NCI-H446 (cell line): Measurements from ENCODE around the gene DNALI1.
"Not testable (repeated sequence)": the region's sequence is repeated elsewhere in the genome, so short reads cannot be mapped to it uniquely, and the experiment has no call there.

Experiments
- DNase-seq, 2 experiments: peaks; one replicate each; lab custom pipeline; 2025; lab: John Stamatoyannopoulos, UW

DNALI1 gene

DNA sequence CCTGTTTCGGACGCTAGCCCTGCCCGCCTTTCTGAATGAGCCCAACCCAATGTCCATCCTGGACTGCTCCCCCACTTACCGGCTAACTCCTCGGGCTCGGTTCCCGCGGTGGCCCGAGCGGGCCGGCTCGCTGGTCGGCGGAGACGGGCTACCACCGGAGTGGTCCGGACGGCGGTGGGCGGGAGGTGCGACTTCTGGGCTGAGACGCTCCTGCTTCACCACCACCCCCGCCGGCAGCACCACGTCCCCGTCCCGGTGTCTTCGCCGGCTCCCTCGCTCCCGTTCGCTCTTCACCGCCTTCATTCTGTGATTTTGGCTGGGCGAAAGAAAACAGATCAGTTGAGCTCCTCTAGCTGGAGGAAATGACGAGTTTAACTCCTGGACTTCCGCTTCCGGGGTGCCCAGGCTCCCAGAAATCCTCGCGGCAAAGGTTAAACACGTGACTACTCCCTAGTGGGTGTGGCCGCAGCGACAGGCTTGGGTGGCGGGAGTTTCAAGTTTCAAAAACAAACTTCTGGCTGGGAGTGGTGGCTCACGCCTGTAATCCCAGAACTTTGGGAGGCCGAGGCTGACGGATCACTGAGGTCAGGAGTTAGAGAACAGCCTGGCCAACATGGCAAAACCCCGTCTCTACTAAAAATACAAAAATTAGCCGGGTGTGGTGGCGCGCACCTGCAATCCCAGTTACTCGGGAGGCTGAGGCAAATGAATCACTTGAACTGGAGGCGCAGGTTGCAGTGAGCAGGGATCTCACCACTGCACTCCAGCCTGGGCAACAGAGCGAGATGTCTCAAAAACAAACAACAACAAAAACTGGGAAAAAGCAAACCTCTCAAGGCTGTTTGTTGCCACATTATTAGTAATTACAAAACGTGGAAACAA, 2.6 kb upstream of the DNALI1 start, which contains the start of gene SNIP1:
Gene SNIP1 (minus strand): TSS at position 367 of the 882 bp plus-strand sequence. CDS start 64 bp downstream, at position 303.
- DNase-seq: peak; percentile 89 to 93

DNA sequence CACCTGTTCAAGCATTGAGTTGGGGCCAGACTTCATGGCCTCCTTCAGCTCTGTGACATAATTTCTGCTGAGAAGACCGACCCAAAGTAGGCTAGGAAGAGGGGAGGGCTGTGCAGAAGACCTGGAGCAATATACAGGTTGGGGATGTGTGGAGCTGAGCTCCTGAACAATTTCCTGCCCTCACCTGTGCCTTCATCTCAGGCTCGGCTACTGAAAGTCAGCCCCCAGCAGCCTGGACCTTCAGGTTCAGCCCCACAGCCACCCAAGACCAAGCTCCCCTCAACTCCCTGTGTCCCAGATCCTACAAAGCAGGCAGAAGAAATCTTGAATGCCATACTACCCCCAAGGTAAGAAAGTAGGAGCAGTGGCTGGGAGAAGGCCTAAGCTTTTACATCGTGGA, 662 bp downstream of the DNALI1 start:
- no peak for DNase-seq

DNA sequence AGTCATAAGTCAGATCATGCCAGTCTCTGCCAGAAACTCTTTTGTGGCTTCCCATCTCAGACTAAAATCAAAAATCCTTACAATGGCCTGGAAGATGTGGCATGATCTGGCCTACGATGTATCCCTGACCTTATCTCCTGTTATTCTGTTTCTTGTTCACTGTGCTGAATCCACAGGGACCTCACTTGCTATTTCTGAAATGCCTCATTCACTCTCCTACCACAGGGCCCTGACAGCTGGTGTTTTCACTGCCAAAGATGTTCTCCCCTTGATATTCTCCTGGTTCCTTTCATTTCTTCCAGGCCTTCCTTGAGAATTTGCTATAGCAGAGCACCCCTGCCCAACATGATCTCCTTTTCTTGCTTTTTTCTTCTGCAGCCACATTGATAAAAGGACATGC, 1.7 kb downstream of the DNALI1 start:
- no peak for DNase-seq

DNA sequence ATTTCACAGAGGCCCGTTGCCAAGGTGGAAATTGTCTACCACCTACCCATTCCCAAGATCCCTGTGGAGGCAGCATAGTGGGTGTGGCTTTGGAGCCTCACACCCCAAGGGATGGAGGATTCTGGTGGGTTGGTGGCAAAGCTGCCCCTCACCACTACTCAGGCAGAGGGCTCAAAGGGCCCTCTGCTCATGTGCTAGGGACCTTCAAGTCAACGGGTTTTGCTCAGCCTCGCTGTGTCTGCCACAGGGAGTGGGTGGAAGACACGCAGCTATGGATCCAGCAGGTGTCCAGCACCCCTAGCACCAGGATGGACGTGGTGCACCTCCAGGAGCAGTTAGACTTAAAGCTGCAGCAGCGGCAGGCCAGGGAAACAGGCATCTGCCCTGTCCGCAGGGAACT, 2.3 kb downstream of the DNALI1 start:
- DNase-seq: no peak

DNA sequence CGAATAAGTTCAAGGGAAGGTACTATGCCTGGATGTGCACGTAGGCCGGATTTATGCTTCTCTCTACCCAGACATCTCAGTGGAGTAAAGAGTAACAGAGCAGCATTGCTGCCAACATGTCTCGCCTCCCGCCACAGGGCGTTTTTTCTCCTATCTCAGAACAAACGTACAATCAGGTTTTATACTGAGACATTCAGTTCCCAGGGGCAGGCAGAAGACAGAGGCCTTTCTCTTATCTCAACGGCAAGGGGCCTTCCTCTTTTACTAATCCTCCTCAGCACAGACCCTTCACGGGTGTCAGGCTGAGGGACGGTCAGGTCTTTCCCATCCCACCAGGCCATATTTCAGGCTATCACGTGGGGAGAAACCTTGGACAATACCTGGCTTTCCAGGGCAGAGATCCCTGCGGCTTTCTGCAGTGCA, 3.2 kb downstream of the DNALI1 start:
- DNase-seq: not testable (repeated sequence)

DNA sequence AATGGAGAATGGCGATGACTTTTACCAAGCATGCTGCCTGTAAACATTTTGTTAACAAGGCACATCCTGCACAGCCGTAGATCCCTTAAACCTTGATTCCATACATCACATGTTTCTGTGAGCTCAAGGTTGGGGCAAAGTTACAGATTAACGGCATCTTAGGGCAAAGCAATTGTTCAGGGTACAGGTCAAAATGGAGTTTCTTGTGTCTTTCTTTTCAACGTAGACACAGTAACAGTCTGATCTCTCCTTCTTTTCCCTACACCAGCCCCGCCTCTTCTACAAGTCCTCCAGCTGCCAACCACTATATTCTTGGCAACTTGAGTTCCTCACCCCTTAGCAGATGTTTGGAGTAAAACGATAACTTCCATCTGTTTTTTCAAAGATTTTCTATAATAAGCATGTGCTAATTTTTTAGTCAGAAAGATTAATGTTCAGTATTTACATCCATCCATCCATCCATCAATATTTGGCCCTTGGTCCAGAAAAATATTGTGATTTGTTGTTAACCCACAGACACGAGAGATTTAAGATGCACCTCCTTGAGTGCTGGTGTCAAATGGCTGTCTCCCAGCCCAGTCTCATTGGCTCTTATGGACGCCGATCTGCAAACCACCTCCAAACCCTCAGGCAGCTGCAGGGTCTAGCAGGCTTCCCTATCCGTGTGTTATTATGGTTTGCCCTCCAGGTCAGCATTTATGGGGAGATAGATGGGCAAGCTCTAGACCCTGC, 3.8 kb downstream of the DNALI1 start:
- peak; percentile 2 to 22 for DNase-seq

DNA sequence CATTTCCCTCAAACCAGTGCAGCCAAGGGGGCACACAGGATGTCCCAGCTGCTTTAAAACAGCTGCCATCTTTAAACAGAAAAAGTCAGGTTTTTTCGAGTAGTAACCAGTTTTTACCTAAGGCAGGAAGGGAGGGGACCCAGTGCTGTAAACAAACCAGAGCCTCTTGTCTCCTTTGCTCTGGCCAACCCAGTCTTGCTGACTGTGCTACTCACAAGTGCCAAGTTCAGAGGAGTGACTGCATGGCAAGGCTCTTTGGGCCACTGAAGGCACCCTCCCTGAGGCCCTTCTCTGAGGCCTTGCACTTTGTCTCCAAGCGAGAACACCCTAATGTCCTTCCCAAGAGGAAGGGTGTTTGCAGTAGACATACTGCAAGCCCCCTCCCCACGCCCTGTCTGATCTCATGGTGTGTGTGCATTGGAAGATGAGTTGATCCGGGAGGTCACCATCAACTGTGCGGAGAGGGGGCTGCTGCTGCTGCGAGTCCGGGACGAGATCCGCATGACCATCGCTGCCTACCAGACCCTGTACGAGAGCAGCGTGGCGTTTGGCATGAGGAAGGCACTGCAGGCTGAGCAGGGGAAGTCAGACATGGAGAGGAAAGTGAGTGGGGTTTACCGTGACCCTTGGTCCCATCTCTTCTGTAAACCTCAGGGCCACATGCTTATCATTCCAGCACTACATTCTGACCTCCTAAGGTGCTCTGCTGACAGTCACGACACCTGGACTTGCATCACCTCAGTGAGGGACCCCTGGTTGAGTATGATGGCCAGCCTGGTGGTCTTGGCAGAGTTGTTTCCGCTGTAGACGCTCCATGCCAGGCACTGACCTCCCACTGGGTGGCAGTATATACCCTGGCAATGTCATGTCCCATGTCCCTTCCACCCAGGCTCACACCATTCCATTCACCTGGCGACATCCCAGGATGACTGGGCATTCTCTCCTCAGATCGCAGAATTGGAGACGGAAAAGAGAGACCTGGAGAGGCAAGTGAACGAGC, 4.7 kb downstream of the DNALI1 start:
- DNase-seq: peak in 1 of 2 experiments; percentile 37

DNA sequence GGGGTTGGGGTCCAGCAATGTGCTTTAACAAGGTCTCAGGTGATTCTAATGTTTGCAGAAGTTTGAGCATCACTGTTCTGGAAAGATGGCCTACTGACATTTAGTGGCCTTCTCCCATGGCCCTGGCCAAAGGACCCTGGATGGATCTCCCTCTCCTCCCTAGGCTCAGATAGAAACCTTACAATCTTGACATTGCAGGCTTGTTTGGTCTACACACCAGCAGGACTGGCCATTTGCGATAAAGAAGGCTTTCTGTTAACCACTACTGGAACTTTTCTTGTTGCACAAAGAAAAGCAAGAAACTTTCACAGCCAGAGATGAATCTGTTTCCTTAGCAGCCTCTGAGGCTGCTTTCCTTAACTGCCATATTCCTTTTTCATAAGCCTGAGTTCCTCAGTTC, 6.2 kb downstream of the DNALI1 start:
- DNase-seq: no peak

DNA sequence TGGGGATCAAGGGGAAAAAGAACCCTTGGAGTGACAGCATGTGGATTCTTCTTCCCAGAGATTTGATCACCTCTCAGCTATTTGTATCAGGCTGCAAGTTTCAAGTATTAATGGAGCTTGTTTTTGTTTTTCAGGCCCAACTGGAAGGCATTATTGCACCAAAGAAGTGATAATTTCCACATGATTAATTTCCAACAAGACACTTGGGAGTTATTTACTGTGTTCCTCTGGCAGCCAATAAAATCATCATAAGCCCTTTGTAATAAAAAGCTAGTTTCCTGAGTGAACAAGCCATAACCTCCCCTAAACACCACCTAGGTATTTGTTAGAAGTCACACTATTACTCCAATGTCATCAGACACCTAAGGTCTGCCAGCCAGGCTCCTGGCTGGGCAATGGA, 8.2 kb downstream of the DNALI1 start:
- DNase-seq: no peak

DNA sequence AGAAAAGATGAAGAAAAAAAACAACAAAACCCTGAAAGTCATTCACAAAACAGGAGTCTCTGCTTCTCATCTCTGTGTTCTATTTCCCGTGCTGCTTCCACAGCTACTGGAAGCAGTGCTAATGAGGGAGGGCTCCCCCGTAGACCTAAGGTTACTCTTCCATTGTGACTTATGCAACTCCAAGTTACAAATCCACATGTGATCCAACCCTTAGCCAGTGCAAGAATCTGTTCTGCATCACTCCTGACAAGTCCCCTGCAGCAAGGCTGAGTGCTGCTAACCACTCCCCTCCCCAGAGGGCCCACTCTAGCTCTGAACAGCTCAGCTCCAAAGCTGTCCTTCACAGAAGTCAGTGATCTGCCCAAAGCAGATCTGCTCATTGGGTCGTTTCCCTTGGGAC, 10.3 kb downstream of the DNALI1 start:
- no peak for DNase-seq

DNA sequence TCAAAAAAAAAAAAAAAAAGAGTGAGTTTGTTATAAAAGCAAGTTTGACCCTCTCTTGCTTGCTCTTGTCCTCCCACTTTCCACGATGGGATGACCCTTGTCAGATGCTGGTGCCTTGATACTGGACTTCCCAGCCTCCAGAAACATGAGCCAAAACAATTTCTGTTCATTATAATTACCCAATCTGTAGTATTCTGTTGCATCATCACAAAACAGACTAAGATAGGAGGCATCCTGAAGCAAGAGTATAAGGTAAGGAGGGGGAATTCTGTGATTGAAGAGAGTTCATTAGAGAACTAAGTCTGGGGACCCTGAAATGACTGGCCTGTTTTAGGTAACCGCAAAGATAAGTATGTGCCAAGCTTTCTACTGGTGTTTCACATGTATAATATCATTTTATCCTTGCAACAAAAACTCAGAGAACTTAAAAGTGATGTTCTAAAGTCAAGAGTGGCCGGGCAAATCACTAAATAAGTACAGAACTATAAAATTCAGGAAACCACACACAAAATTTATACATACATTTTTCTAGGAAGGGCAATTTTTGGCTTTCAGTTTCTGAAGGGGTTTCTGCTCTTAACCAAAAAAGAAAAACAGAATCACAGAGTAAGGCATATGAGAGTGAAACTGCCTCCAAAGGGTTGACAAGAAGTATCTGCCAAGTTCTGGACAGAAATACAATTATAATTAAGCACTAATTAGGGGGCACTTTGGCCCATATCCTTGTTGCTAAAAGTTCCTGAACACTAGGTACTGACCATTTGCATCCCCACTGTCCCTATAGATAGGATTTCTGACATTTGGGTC, 14.0 kb downstream of the DNALI1 start:
- no peak for DNase-seq

DNA sequence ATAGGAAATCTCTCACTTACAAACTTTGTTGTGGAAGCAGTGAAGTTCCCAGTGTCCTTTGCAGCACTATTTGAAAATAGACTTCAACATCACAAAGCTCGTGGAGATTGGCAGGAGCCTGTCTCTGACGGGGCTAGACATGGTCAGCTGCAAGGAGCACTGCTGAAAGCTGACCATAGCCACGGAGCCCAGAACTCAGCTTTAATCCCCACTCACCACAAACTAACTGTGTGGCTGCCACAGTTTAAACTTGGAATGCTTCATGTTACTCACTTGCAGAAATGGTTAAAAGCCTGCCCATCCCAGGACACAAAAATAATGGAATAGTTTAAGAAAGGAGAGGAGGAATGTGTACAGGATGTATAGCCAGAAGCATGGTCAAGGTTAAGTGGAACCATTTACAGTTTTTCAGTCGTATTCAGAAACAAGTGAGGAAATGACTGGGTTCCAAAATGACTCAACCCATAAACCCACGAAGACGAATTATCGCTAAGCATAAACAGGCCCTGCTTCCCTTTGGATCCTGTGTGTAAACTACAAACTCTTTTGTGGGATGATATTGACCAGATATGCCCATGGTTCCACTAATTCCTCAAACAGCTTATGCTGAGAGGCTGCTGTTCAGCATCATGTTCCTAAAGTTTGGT, 18.2 kb downstream of the DNALI1 start:
- no peak for DNase-seq

DNA sequence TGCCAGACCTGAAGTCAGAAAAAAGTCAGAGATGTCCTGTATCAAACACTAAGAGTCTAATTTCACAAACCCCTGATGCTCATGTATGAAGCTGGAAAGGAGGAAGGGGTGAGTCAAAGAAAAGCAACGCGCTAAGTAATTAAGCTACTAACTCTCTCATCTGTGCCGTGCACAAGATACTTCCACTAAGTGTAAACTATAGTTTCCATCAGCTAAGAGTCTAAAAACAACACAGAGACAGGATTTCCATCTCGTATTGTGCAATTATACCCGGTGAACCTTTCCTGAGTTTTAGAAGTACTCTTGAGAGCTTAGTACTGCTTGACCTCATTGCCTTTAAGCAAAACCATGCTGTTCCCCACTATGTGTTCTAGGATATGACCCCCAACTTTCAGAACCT, 19.0 kb downstream of the DNALI1 start:
- DNase-seq: no peak

DNA sequence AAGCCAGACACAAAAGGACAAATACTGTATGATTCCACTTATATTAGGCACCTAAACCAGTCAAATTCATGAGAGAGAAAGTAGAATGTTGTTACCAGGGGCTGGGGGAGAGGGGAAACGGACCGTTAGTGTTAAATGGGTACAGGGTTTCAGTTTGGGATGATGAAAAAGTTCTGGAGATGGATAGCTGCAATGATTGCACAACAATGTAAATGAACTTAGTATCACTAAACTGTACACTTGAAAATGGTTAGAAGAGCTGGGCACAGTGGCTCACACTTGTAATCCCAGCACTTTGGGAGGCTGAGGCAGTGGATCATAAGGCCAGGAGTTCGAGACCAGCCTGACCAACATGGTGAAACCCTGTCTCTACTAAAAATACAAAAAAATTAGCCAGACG, 27.8 kb downstream of the DNALI1 start:
- DNase-seq: not testable (repeated sequence)

DNA sequence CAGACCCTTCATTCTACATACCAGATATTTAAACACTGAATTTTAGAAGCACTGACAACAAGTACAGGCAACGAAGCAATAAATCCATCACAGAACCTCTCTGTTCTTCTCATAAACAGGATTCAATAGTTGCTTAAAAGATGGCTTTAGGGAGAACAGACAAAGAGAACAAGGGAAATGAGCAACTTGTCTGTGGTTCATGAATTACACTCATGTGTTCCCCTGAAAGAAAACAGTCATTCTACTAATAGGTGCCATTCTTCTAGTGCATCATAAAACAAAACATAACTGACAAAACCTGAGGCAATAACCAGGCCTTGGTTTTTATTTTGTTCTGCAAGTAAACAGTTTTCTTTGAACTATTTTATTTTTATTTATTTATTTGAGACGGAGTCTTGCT, 32.2 kb downstream of the DNALI1 start:
- DNase-seq: no peak

DNA sequence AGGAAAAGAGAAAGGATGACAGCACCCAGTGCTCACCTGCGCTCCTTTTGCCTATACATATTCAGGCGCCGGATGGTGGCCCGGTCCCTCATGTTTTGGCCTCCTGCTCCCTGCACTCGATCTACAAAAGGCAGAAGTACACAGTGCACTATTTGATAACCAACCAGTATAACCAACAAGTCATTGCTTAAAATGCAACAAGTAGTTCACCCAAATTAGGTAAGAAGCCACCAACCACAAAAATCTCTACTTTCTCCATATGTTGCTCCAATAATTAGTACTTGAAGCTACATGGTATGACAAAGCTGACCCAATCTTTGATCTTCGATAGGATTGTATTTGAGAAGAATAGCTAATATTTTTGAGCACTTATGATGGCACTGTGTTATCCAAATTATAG, 37.0 kb downstream of the DNALI1 start:
- no peak for DNase-seq

DNA sequence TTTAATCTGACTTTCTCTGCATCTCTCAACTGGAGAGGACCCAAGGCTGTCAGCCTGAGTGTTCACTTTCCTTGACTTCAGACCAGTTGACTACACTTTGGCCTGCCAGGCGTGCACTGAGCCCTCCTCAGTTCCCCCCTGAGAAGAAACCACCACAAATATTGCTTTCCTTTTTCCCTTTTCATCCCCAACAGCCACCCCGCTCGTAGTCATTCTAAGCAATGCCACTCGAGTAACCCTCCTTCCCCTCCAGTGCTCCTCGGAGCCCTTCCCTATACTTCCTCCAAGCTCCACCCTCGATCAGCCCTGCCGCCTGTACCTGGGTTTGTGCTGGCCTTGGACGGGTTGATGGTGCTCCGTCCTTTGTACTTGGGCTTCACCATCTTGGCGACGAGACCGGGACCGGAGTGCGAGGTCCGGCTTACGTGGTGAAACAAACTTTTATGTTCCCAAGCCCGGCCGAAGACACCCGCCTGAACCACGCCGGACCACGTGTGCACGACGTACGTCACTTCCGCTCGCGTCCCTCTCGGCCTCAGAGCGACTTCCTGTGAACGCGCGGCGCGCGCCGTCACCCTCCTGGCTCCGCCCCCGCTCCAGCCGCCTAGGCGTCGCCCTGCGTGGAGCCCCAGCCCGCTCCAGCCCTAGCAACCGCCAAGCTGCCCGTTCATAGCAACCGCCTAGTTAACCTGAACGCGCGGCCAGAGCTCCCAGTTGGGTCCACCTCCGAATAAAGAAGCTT, 38.9 kb downstream of the DNALI1 start, which contains the start of gene GNL2:
Gene GNL2 (minus strand): TSS at position 498 of the 742 bp plus-strand sequence. CDS start 115 bp downstream, at position 383.
- DNase-seq: peak; percentile 96 to 98

DNA sequence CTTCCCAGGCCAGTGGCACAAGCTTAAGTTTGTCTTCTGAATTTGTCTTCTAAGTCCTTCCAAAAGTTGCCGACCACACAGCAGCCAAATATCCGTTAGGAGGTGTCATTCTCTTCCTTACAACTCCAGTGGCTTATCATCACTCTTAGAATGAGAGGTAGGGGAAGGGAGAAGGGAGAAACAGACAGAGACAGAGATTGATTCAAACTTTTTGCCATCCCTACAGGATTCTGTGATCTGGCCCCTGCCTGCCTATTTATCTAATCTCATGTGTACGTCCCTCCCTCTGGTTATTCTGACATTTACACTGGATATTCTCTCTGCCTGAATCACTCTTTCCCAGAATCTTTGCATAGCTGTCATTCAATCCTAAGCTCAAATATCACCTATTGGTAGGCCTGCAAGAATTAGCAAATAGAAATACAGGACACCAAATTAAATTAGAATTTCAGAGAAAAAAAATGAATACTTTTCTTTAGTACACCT, 39.5 kb downstream of the DNALI1 start:
- DNase-seq: no peak

DNA sequence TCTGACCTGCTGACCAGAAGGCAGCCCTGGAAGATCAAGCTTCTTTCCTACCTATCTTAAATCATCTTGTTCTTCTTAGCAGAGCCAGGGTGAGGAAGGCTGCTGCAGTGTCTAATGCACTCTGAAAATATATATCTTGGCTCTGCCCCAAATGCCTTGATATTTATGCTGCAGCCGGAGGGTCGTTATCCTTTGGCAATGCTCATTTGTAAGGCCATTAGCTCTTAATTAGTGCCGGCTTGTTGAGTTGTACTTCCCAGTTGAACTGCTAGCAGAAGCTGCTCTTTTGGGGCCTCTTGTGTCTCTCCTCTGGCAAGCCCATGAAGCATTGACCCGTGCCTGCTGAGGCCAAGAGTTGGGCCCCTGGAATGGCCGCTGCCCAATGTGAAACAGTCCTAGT, 43.2 kb downstream of the DNALI1 start:
- peak; percentile 15 to 20 for DNase-seq
